PC-3 (cell line): ENCODE results near the gene TOM1L2.

Experiments
- CTCF ChIP-seq: fragments of 300-600 bp; sonication (generic); conservative IDR thresholded peaks from 2 replicates; pipeline ENCODE4 v1.5.1; 2017; ENCODE audit warnings: antibody characterized with exemption, low read depth, mild to moderate bottlenecking, low read length
- EZH2 ChIP-seq: fragments of 300-600 bp; sonication (generic); IDR thresholded peaks from one replicate; pipeline ENCODE4 v1.6.1; 2017; ENCODE audit warnings: antibody characterized with exemption, mild to moderate bottlenecking, low read length; ENCODE audit not compliant: unreplicated experiment
- EZH2phosphoT487 ChIP-seq: fragments of 300-600 bp; sonication (generic); IDR thresholded peaks from 2 replicates; pipeline ENCODE4 v1.6.1; 2018; ENCODE audit warnings: mild to moderate bottlenecking, antibody characterized with exemption, low read length, borderline replicate concordance

DNA sequence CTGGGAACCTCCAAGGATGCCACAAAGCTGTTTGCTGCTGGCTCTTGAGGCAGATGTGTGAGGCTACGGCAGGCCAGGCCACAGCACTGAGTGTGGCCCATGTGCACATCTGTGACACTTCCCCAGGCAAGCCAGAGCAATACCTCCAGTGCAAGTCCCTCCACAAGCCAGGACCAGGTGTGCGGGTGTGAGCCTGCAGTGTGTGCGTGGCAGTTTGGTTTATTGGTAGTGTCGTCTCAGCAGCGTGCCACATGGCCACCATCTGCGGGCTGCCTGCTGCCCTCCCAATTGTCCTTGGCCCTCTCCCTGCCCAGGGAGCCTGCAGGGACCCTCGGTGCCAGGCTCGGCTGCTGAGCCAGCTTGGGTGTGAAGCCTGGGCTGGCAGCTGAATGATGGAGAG is 125.6 kb downstream of the TOM1L2 start:
- TF ChIP-seq CTCF (no peak), EZH2 (no peak), EZH2phosphoT487 (no peak)
